Common myeloid progenitor, CD34-positive (primary cell): ENCODE measurements around the gene GHRH.

Source experiments
- CTCF ChIA-PET: fragments of 350-600 bp; sonication (Branson Sonifier 250); formaldehyde crosslinking; loops from one replicate; lab custom pipeline; 2021; ENCODE audit warnings: antibody characterized with exemption; lab: Charles Lee
- POLR2A ChIA-PET: fragments of 350-600 bp; sonication (Branson Sonifier 250); formaldehyde crosslinking; loops from one replicate; lab custom pipeline; 2021; ENCODE audit warnings: antibody characterized with exemption; lab: Charles Lee
- DNase-seq, 3 donors: peaks; one replicate each; pipeline versions ENCODE4 v3.0.0 to v3.0.0-alpha.2; 2013
- H3K27ac ChIP-seq, 2 experiments: 1 replicate in 1 of 2; 2 replicates in 1 of 2; pipeline ENCODE4 v1.7.0; 2013; ENCODE audit warnings: inconsistent platforms in 2 of 2, low read length in 2 of 2, mild to moderate bottlenecking in 2 of 2, low read depth in 1 of 2, moderate library complexity in 1 of 2; ENCODE audit not compliant: severe bottlenecking in 2 of 2, insufficient read depth in 1 of 2, poor library complexity in 1 of 2
- H3K27me3 ChIP-seq, 5 experiments: replicated peaks in 2 of 5; 1 replicate in 3 of 5; 2 replicates in 2 of 5; pipeline versions ENCODE4 v1.6.1 to v1.7.0; 2013; ENCODE audit warnings: low read length in 4 of 5, mild to moderate bottlenecking in 2 of 5, moderate library complexity in 2 of 5, inconsistent platforms in 1 of 5; ENCODE audit not compliant: insufficient read depth in 5 of 5, control insufficient read depth in 4 of 5
- H3K36me3 ChIP-seq, 4 experiments: 1 replicate in 2 of 4; 2 replicates in 2 of 4; pipeline versions ENCODE4 v1.6.1 to v1.7.0; 2013; ENCODE audit warnings: low read length in 3 of 4, control low read depth in 1 of 4, mild to moderate bottlenecking in 1 of 4; ENCODE audit not compliant: control insufficient read depth in 4 of 4, insufficient read depth in 4 of 4
- H3K4me1 ChIP-seq, 4 experiments: 1 replicate in 3 of 4; 2 replicates in 1 of 4; pipeline versions ENCODE4 v1.6.1 to v1.7.1; 2013; ENCODE audit warnings: low read length in 3 of 4, mild to moderate bottlenecking in 3 of 4, control low read depth in 1 of 4, inconsistent platforms in 1 of 4, moderate library complexity in 1 of 4; ENCODE audit not compliant: control insufficient read depth in 4 of 4, insufficient read depth in 4 of 4; ENCODE audit errors: control extremely low read depth in 1 of 4
- H3K4me3 ChIP-seq, 7 experiments: 1 replicate in 4 of 7; 2 replicates in 3 of 7; pipeline versions ENCODE4 v1.5.1 to v1.7.0; 2013; ENCODE audit warnings: mild to moderate bottlenecking in 7 of 7, low read length in 6 of 7, moderate library complexity in 6 of 7, inconsistent platforms in 2 of 7, low read depth in 2 of 7, control low read depth in 1 of 7; ENCODE audit not compliant: insufficient read depth in 4 of 7, control insufficient read depth in 1 of 7; ENCODE audit errors: extremely low read depth in 1 of 7
- H3K9me3 ChIP-seq, 5 experiments: 1 replicate in 4 of 5; 2 replicates in 1 of 5; pipeline versions ENCODE4 v1.6.1 to v1.7.1; 2013; ENCODE audit warnings: low read length in 4 of 5, mild to moderate bottlenecking in 2 of 5, inconsistent platforms in 1 of 5, low read depth in 1 of 5, moderate library complexity in 1 of 5; ENCODE audit not compliant: control insufficient read depth in 4 of 5, insufficient read depth in 2 of 5; ENCODE audit errors: control extremely low read depth in 1 of 5
- WGBS: methylation state at CpG from one replicate; pipeline ENCODE4 v1.1.5; 2013; ENCODE audit not compliant: insufficient coverage; 5-methylcytosine and 5-hydroxymethylcytosine counted together

GHRH gene

DNA sequence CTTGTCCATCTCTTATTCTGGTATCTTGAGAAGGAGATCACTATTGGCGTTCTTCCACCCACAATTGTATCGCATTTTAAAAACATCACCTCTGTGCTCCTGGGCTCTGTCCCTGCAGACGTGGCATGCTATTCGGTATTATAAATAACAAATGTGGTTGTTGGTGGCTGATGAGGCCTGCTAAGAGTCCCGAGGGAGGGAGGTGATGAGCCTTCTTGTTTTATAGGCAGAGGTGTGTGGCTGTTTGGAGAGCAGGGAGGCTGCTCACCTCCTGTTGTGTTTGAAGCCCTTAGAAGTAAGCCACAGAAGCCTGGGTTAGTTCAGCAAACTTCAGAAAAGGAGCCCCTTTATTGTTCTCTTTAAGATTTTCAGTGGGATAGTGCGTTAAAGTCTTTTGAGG, 43.5 kb upstream of the GHRH start:
- CTCF ChIA-PET = interaction anchor here (1.0 kb wide), 1 partner anchor 15 kb away, joined by 3 read pairs; the partner anchor contains the start of gene MANBAL
- 86% methylated on average over 1 of the region's 6 CpGs for WGBS
- Histone ChIP-seq H3K9me3 (no peaks in the 10 kb centered on the region), H3K4me1 (no peaks in the 10 kb centered on the region), H3K36me3 (peaks cover 19 to 74% (median 67%) of the 10 kb centered on the region in 4 experiments), H3K27me3 (no peaks in the 10 kb centered on the region), H3K27ac (no peak overlapping the region), H3K4me3 (no peak overlapping the region)
- POLR2A ChIA-PET = no interaction called here
- DNase-seq = no peak

DNA sequence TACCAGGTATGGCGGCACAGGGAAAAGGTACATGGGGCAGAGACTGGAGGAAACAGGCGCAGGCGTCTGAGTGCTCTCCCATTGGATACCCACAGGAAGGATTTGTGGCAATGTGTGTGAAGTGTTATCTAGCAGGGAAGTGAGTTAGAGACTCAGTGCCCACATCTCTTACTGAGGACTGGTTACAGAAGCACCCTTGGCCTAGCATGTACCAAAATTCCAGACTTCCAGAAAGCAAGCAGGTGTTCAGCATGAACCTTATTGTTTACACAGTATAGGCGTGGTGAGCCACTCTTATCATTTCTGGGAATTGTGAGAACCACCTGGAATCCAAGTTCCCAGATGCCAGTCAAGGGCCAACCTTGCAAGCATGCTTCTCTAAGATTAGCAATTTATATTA, 42.0 kb upstream of the GHRH start:
- Histone ChIP-seq H3K9me3 (no peaks in the 10 kb centered on the region), H3K36me3 (peaks cover 18 to 69% (median 59%) of the 10 kb centered on the region in 4 experiments), H3K27me3 (no peaks in the 10 kb centered on the region), H3K27ac (no peak overlapping the region), H3K4me1 (no peaks in the 10 kb centered on the region), H3K4me3 (no peak overlapping the region)
- no peak for DNase-seq
- ChIA-PET POLR2A (no interaction called here), CTCF (interaction anchor here (2.1 kb wide), 1 partner anchor 10 kb away, joined by 13 read pairs; no protein-coding TSS in a partner anchor)
- WGBS = 96% methylated on average over 4 of the region's 4 CpGs

DNA sequence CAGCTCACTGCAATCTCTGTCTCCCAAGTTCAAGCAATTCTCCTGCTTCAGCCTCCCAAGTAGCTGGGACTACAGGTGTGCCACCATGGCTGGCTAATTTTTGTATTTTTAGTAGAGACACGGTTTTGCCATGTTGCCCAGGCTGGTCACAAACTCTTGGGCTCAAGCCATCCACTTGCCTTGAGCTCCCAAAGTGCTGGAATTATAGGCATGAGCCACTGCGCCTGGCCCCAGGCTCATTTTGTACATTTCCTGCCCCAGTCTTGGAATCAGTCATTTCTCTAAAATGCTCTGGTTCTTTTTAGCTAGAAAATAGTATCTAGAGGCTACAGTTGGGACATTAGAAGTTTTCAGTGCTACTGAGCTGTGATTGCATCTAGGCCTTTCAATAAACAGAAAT, 41.4 kb upstream of the GHRH start:
- Histone ChIP-seq H3K4me3 (no peak overlapping the region), H3K27me3 (no peaks in the 10 kb centered on the region), H3K4me1 (no peaks in the 10 kb centered on the region), H3K9me3 (no peaks in the 10 kb centered on the region), H3K36me3 (peaks cover 13 to 63% (median 53%) of the 10 kb centered on the region in 4 experiments), H3K27ac (no peak overlapping the region)
- CTCF ChIA-PET = interaction anchor here (1.0 to 2.1 kb wide), 2 partner anchors 10 to 11 kb away, joined by 3 to 13 read pairs; no protein-coding TSS in a partner anchor
- 100% methylated on average over 1 of the region's 2 CpGs for WGBS
- POLR2A ChIA-PET = no interaction called here
- DNase-seq = no peak

DNA sequence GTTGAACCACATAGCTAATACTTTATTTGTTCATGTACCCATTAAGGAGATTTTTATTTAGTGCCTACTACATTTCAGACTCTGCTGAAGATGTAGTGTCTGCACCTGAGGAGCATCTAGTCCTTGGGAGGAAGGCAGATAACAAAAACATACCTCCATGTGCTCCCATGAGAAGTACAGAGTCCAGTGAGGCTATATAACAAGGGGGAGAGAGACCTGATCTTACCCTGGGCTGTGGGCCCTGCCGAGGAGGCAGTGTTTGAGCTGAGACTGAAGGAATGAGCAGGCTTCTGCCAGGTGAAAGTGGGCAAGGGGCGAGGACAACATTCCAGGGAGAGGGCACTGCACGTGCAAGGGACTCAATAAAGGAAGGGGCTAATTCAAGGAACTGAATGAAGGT, 39.9 kb upstream of the GHRH start:
- Histone ChIP-seq H3K27me3 (no peaks in the 10 kb centered on the region), H3K4me1 (peaks cover 0 to 6% (median 1%) of the 10 kb centered on the region in 4 experiments), H3K27ac (no peak overlapping the region), H3K9me3 (no peaks in the 10 kb centered on the region), H3K36me3 (peaks cover 13 to 65% (median 49%) of the 10 kb centered on the region in 4 experiments), H3K4me3 (no peak overlapping the region)
- ChIA-PET CTCF (interaction anchor here (2.1 kb wide), 1 partner anchor 12 kb away, joined by 13 read pairs; no protein-coding TSS in a partner anchor), POLR2A (interaction anchor here (1.0 kb wide), 1 partner anchor 25 kb away, joined by 4 read pairs; no protein-coding TSS in a partner anchor)
- DNase-seq = no peak
- WGBS = 100% methylated on average over 3 of the region's 3 CpGs

DNA sequence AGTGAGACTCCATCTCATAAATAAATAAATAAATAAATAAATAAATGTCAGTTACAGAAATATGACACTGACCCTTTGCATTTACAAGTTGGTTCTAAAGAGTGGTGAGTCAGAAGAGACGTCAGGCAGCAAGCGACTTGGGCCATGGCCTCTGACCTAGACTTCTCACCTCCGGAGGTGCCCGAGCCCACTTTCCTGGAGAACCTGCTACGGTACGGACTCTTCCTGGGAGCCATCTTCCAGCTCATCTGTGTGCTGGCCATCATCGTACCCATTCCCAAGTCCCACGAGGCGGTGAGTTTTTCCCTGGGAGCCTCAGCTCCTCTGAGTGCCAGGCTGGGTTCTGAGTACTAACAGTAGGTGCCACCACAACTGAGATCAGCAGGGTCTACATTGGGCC, 39.5 kb upstream of the GHRH start:
- Histone ChIP-seq H3K4me3 (no peak overlapping the region), H3K27ac (no peak overlapping the region), H3K36me3 (peaks cover 11 to 65% (median 48%) of the 10 kb centered on the region in 4 experiments), H3K27me3 (no peaks in the 10 kb centered on the region), H3K9me3 (no peaks in the 10 kb centered on the region), H3K4me1 (peaks cover 0 to 11% (median 3%) of the 10 kb centered on the region in 4 experiments)
- POLR2A ChIA-PET = no interaction called here
- CTCF ChIA-PET = no interaction called here
- no peak for DNase-seq
- 98% methylated on average over 9 of the region's 9 CpGs for WGBS

DNA sequence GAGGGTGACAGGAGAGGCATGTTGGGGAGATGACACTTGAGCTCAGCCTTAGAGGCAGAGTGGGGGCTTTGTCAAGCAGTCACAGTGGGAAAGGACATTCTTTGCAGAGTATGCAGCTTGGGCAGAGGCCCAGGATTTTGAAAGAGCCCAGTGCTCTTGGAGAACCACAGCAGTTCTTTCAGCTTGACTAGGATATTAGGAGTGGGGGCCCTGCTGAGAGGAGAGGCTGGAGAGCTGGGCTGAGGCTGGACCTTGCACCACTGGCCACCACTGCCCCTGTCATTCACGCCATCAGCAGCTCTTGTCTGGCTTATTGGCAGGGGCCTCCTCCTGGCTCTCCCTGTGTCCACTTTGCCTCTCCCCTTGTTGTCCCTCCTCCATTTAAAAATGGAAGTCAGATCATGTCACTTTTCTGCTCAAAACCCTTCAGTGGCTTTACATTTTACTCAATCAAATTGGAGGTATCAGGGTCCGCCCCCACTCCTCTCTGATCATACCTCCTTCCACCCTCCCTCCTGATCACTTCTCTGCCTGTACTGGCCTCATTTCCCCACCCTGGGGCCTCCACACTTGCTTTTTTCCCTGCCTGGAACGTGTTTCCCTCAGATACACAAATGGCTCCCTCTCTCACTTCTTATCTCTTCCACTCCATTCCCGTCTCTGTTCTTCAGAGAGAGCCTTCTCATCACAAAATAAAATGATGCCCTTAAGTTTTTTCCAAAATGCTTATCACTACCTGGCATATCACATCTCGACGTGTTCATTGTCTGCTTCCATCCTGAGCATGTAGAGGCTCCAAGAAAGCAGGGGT, 38.3 kb upstream of the GHRH start:
- ChIA-PET POLR2A (no interaction called here), CTCF (interaction anchor here (0.9 to 1.8 kb wide), 3 partner anchors 13 to 19 kb away, joined by 3 to 6 read pairs (median 6); no protein-coding TSS in a partner anchor)
- Histone ChIP-seq H3K9me3 (no peaks in the 10 kb centered on the region), H3K36me3 (peaks cover 10 to 55% (median 48%) of the 10 kb centered on the region in 4 experiments), H3K4me3 (no peak overlapping the region), H3K27ac (peak overlapping the region in 1 of 2 experiments; percentile 20), H3K4me1 (peaks cover 4 to 19% (median 9%) of the 10 kb centered on the region in 4 experiments), H3K27me3 (no peaks in the 10 kb centered on the region)
- DNase-seq = no peak
- 94% methylated on average over 4 of the region's 6 CpGs for WGBS
